ENCODE measurements around the gene LTB4R2.
"Not testable (repeated sequence)": the region's sequence is repeated elsewhere in the genome, so short reads cannot be mapped to it uniquely, and the experiment has no call there.

The LTB4R2 gene

GRCh38 chr14:24348186-24348585 is 38.2 kb downstream of the LTB4R2 start:
- TF ChIP-seq CTCF (IDR thresholded peaks at IDR 0.05; ENCODE audit: low read depth, low read length): no peak
- no peak overlapping the region for H3K4me3 ChIP-seq (ENCODE audit: low read depth, low read length)

- no peak for TF ChIP-seq CTCF (IDR thresholded peaks at IDR 0.05; ENCODE audit: low read depth, low read length)
- no peak overlapping the region for H3K4me3 ChIP-seq (ENCODE audit: low read depth, low read length)
These were observed 39.8 kb downstream of the LTB4R2 start for GRCh38 chr14:24349742-24350141.

- no peak for TF ChIP-seq CTCF (IDR thresholded peaks at IDR 0.05; ENCODE audit: low read depth, low read length)
- H3K4me3 ChIP-seq (ENCODE audit: low read depth, low read length): no peak overlapping the region
These were observed 41.6 kb downstream of the LTB4R2 start for GRCh38 chr14:24351517-24351916.

GRCh38 chr14:24353559-24354481 is 43.9 kb downstream of the LTB4R2 start:
- no peak overlapping the region for H3K4me3 ChIP-seq (ENCODE audit: low read depth, low read length)
- no peak for TF ChIP-seq CTCF (IDR thresholded peaks at IDR 0.05; ENCODE audit: low read depth, low read length)

GRCh38 chr14:24354482-24354825 is 44.5 kb downstream of the LTB4R2 start:
- H3K4me3 ChIP-seq (ENCODE audit: low read depth, low read length): not testable (repeated sequence)

- H3K4me3 ChIP-seq (ENCODE audit: low read depth, low read length): no peak overlapping the region
- TF ChIP-seq CTCF (IDR thresholded peaks at IDR 0.05; ENCODE audit: low read depth, low read length): no peak
These were observed 45.1 kb downstream of the LTB4R2 start for GRCh38 chr14:24355009-24355408.

- no peak for TF ChIP-seq CTCF (IDR thresholded peaks at IDR 0.05; ENCODE audit: low read depth, low read length)
- H3K4me3 ChIP-seq (ENCODE audit: low read depth, low read length): no peak overlapping the region
These were observed 46.3 kb downstream of the LTB4R2 start for GRCh38 chr14:24356208-24356607.

GRCh38 chr14:24360281-24360680 is 50.3 kb downstream of the LTB4R2 start:
- TF ChIP-seq CTCF (IDR thresholded peaks at IDR 0.05; ENCODE audit: low read depth, low read length): no peak
- no peak overlapping the region for H3K4me3 ChIP-seq (ENCODE audit: low read depth, low read length)

All from WI38 (cell line).